ENCODE measurements around the gene STARD9.

STARD9 gene

GRCh38 chr15:42696626-42697025 is 121.2 kb downstream of the STARD9 start:
- H3K36me3 ChIP-seq (ENCODE audit: insufficient read depth, low read length) = peaks cover 43% of the 10 kb centered on the region; the same call in 1 of the 2 replicates
- H3K4me3 ChIP-seq (ENCODE audit: low read length, poor library complexity, severe bottlenecking) = no peak overlapping the region
- no peak overlapping the region for H2AFZ ChIP-seq (ENCODE audit: low read length)
- TF ChIP-seq EZH2phosphoT487 (IDR thresholded peaks at IDR 0.05; ENCODE audit: borderline replicate concordance) (no peak), CTCF (conservative IDR thresholded peaks at IDR 0.05; ENCODE audit: low read length) (no peak)
- no peaks in the 10 kb centered on the region for H4K20me1 ChIP-seq (ENCODE audit: insufficient read depth, low read length, poor library complexity, severe bottlenecking)
- H3K9me3 ChIP-seq (ENCODE audit: insufficient read depth, low read depth, low read length) = no peaks in the 10 kb centered on the region
- H3K79me2 ChIP-seq (ENCODE audit: insufficient read depth, low read length) = no peaks in the 10 kb centered on the region
- peaks cover under 1% of the 10 kb centered on the region for H3K4me1 ChIP-seq (ENCODE audit: insufficient read depth, low read length, poor library complexity, severe bottlenecking)
- H3K9ac ChIP-seq (ENCODE audit: low read depth, low read length, poor library complexity, severe bottlenecking) = no peak overlapping the region
- no peak overlapping the region for H3K4me2 ChIP-seq (ENCODE audit: low read depth, low read length, poor library complexity, severe bottlenecking)
- no peaks in the 10 kb centered on the region for H3K27me3 ChIP-seq (ENCODE audit: insufficient read depth, low read length, poor library complexity, severe bottlenecking)
- H3F3A ChIP-seq (ENCODE audit: low read depth) = no peaks in the 10 kb centered on the region
- H3K9me2 ChIP-seq (replicated peaks; ENCODE audit: low read depth, low read length) = no peaks in the 10 kb centered on the region

- H3K36me3 ChIP-seq (ENCODE audit: insufficient read depth, low read length) = peaks cover 26% of the 10 kb centered on the region; the same call in 1 of the 2 replicates
- no peak overlapping the region for H3K9ac ChIP-seq (ENCODE audit: low read depth, low read length, poor library complexity, severe bottlenecking)
- no peaks in the 10 kb centered on the region for H3K9me3 ChIP-seq (ENCODE audit: insufficient read depth, low read depth, low read length)
- H3K27me3 ChIP-seq (ENCODE audit: insufficient read depth, low read length, poor library complexity, severe bottlenecking) = no peaks in the 10 kb centered on the region
- H2AFZ ChIP-seq (ENCODE audit: low read length) = no peak overlapping the region
- H3K79me2 ChIP-seq (ENCODE audit: insufficient read depth, low read length) = no peaks in the 10 kb centered on the region; the same call in 1 of the 2 replicates
- H3F3A ChIP-seq (ENCODE audit: low read depth) = no peaks in the 10 kb centered on the region; the same call in 1 of the 2 replicates
- H3K9me2 ChIP-seq (replicated peaks; ENCODE audit: low read depth, low read length) = no peaks in the 10 kb centered on the region
- no peaks in the 10 kb centered on the region for H3K4me1 ChIP-seq (ENCODE audit: insufficient read depth, low read length, poor library complexity, severe bottlenecking)
- H3K4me2 ChIP-seq (ENCODE audit: low read depth, low read length, poor library complexity, severe bottlenecking) = no peak overlapping the region
- TF ChIP-seq CTCF (conservative IDR thresholded peaks at IDR 0.05; ENCODE audit: low read length) (peak; percentile 82), EZH2phosphoT487 (IDR thresholded peaks at IDR 0.05; ENCODE audit: borderline replicate concordance) (no peak)
- H3K4me3 ChIP-seq (ENCODE audit: low read length, poor library complexity, severe bottlenecking) = no peak overlapping the region
- no peaks in the 10 kb centered on the region for H4K20me1 ChIP-seq (ENCODE audit: insufficient read depth, low read length, poor library complexity, severe bottlenecking)
These were observed 129.1 kb downstream of the STARD9 start for GRCh38 chr15:42704492-42704926.

- no peaks in the 10 kb centered on the region for H3K4me1 ChIP-seq (ENCODE audit: insufficient read depth, low read length, poor library complexity, severe bottlenecking)
- H3K9me2 ChIP-seq (replicated peaks; ENCODE audit: low read depth, low read length) = no peaks in the 10 kb centered on the region
- H3K79me2 ChIP-seq (ENCODE audit: insufficient read depth, low read length) = no peaks in the 10 kb centered on the region; the same call in 1 of the 2 replicates
- no peaks in the 10 kb centered on the region for H4K20me1 ChIP-seq (ENCODE audit: insufficient read depth, low read length, poor library complexity, severe bottlenecking)
- H3K9ac ChIP-seq (ENCODE audit: low read depth, low read length, poor library complexity, severe bottlenecking) = no peak overlapping the region
- TF ChIP-seq CTCF (conservative IDR thresholded peaks at IDR 0.05; ENCODE audit: low read length) (no peak), EZH2phosphoT487 (IDR thresholded peaks at IDR 0.05; ENCODE audit: borderline replicate concordance) (no peak)
- no peaks in the 10 kb centered on the region for H3K27me3 ChIP-seq (ENCODE audit: insufficient read depth, low read length, poor library complexity, severe bottlenecking)
- no peak overlapping the region for H3K4me2 ChIP-seq (ENCODE audit: low read depth, low read length, poor library complexity, severe bottlenecking)
- no peaks in the 10 kb centered on the region for H3K9me3 ChIP-seq (ENCODE audit: insufficient read depth, low read depth, low read length)
- H2AFZ ChIP-seq (ENCODE audit: low read length) = no peak overlapping the region
- no peaks in the 10 kb centered on the region; the same call in 1 of the 2 replicates for H3F3A ChIP-seq (ENCODE audit: low read depth)
- H3K36me3 ChIP-seq (ENCODE audit: insufficient read depth, low read length) = peaks cover 26% of the 10 kb centered on the region; the same call in 1 of the 2 replicates
- no peak overlapping the region for H3K4me3 ChIP-seq (ENCODE audit: low read length, poor library complexity, severe bottlenecking)
These were observed 129.9 kb downstream of the STARD9 start for GRCh38 chr15:42705336-42705735.
